DOHH2 (cell line): ENCODE measurements around the gene FZD1.

Experiments used
- H3F3A ChIP-seq: fragments of 200-600 bp; sonication (generic), shearing (Covaris generic); 2 replicates; pipeline ENCODE4 v1.6.0; 2016; ENCODE audit warnings: antibody characterized with exemption, mild to moderate bottlenecking; ENCODE audit not compliant: control insufficient read depth, insufficient read depth
- H3K27ac ChIP-seq: fragments of 200-600 bp; sonication (generic); 2 replicates; pipeline ENCODE4 v1.5.1; 2014; ENCODE audit warnings: low read depth, mild to moderate bottlenecking, low read length, moderate library complexity
- H3K27me3 ChIP-seq: fragments of 200-600 bp; sonication (generic); 2 replicates; pipeline ENCODE4 v1.6.1; 2014; ENCODE audit warnings: mild to moderate bottlenecking, low read length, mixed read lengths; ENCODE audit not compliant: control insufficient read depth
- H3K36me3 ChIP-seq: fragments of 200-600 bp; sonication (generic); 2 replicates; pipeline ENCODE4 v1.6.1; 2014; ENCODE audit warnings: mild to moderate bottlenecking, low read length, moderate library complexity, mixed read lengths; ENCODE audit not compliant: control insufficient read depth
- H3K4me1 ChIP-seq: fragments of 200-600 bp; sonication (generic); 2 replicates; pipeline ENCODE4 v1.6.1; 2014; ENCODE audit warnings: mild to moderate bottlenecking, low read length, mixed read lengths; ENCODE audit not compliant: control insufficient read depth
- H3K4me2 ChIP-seq: fragments of 200-600 bp; sonication (generic); 2 replicates; pipeline ENCODE4 v1.6.0; 2014; ENCODE audit warnings: mild to moderate bottlenecking, low read length, moderate library complexity
- H3K4me3 ChIP-seq: fragments of 200-600 bp; sonication (generic); 2 replicates; pipeline ENCODE4 v1.5.1; 2014; ENCODE audit warnings: mild to moderate bottlenecking, low read length, mixed read lengths
- H3K79me2 ChIP-seq: fragments of 200-600 bp; sonication (generic); 2 replicates; pipeline ENCODE4 v1.6.1; 2014; ENCODE audit warnings: mild to moderate bottlenecking, low read length, mixed read lengths; ENCODE audit not compliant: control insufficient read depth
- H3K9me2 ChIP-seq: fragments of 200-600 bp; sonication (generic); replicated peaks from 2 replicates; pipeline ENCODE4 v1.6.1; 2014; ENCODE audit warnings: mild to moderate bottlenecking, low read length, mixed read lengths; ENCODE audit not compliant: control insufficient read depth
- H3K9me3 ChIP-seq: fragments of 200-600 bp; sonication (generic); 2 replicates; pipeline ENCODE4 v1.6.1; 2014; ENCODE audit warnings: antibody characterized with exemption, low read length, mixed read lengths; ENCODE audit not compliant: control insufficient read depth, insufficient read depth
- H4K20me1 ChIP-seq: fragments of 200-600 bp; sonication (generic); 2 replicates; pipeline ENCODE4 v1.6.0; 2014; ENCODE audit warnings: low read depth, mild to moderate bottlenecking, antibody characterized with exemption, low read length, moderate library complexity; ENCODE audit not compliant: control insufficient read depth, insufficient read depth
- EZH2phosphoT487 ChIP-seq: fragments of 200-600 bp; sonication (generic); IDR thresholded peaks from 2 replicates; pipeline ENCODE4 v1.6.1; 2017; ENCODE audit warnings: borderline replicate concordance, mild to moderate bottlenecking, antibody characterized with exemption, low read length, moderate library complexity, mixed read lengths
- TF ChIP-seq, protein P1 (sequence below): fragments of 200-600 bp; sonication (generic); IDR thresholded peaks from one replicate; pipeline ENCODE4 v1.5.1; 2014; ENCODE audit warnings: antibody characterized with exemption, mild to moderate bottlenecking, low read depth, low read length; ENCODE audit not compliant: poor library complexity, severe bottlenecking

Gene FZD1

GRCh38 chr7:91264046-91264923 is at the start of gene FZD1:
FZD1 (plus strand) TSS chr7:91264433; CDS start chr7:91264881, 448 bp downstream.
- Histone ChIP-seq H3K27me3 (peaks cover 47% of the 10 kb centered on the region), H3F3A (no peaks in the 10 kb centered on the region), H3K4me2 (peak within 1 kb of the TSS; percentile 83), H4K20me1 (no peaks in the 10 kb centered on the region), H3K27ac (no peak within 1 kb of the TSS), H3K4me3 (peak within 1 kb of the TSS; percentile 78), H3K4me1 (peaks cover 22% of the 10 kb centered on the region), H3K79me2 (no peaks in the 10 kb centered on the region), H3K36me3 (no peaks in the 10 kb centered on the region), H3K9me2 (no peaks in the 10 kb centered on the region), H3K9me3 (no peaks in the 10 kb centered on the region)
- TF ChIP-seq EZH2phosphoT487: no peak
- TF ChIP-seq, protein P1, sequence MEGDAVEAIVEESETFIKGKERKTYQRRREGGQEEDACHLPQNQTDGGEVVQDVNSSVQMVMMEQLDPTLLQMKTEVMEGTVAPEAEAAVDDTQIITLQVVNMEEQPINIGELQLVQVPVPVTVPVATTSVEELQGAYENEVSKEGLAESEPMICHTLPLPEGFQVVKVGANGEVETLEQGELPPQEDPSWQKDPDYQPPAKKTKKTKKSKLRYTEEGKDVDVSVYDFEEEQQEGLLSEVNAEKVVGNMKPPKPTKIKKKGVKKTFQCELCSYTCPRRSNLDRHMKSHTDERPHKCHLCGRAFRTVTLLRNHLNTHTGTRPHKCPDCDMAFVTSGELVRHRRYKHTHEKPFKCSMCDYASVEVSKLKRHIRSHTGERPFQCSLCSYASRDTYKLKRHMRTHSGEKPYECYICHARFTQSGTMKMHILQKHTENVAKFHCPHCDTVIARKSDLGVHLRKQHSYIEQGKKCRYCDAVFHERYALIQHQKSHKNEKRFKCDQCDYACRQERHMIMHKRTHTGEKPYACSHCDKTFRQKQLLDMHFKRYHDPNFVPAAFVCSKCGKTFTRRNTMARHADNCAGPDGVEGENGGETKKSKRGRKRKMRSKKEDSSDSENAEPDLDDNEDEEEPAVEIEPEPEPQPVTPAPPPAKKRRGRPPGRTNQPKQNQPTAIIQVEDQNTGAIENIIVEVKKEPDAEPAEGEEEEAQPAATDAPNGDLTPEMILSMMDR: no peak

DNA sequence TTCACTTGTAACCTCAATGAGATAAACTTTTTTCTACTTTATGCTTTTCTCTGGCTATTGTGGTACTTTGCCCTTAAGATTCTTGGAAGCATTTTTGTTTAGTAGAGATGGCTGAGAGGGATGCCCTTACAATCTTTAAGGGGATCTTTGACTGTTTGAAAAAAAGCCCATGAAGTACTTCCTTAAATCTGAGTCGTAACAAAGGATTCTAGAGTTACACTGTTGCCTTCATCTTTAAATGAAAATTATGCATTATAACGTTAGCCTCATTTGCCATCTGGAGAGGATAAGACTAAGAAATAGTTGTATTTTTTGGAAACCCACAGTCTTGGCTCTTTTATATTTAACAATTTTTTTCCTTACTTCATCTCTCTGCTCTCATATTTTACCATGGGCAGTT is 37.8 kb upstream of the FZD1 start:
- H3K9me3 ChIP-seq: no peaks in the 10 kb centered on the region
- H3K4me1 ChIP-seq: no peaks in the 10 kb centered on the region
- TF ChIP-seq EZH2phosphoT487: no peak
- TF ChIP-seq, protein P1: no peak
- no peaks in the 10 kb centered on the region for H3F3A ChIP-seq
- H3K4me3 ChIP-seq: no peak overlapping the region
- H3K4me2 ChIP-seq: no peak overlapping the region
- H3K27me3 ChIP-seq: 0 out of 2 replicates have a peak, but pooled peaks cover 3% of the 10 kb centered on the region
- H3K9me2 ChIP-seq: no peaks in the 10 kb centered on the region
- H4K20me1 ChIP-seq: no peaks in the 10 kb centered on the region
- H3K36me3 ChIP-seq: no peaks in the 10 kb centered on the region
- no peaks in the 10 kb centered on the region for H3K79me2 ChIP-seq
- H3K27ac ChIP-seq: no peak overlapping the region

- Histone ChIP-seq H4K20me1 (no peaks in the 10 kb centered on the region), H3K4me1 (no peaks in the 10 kb centered on the region), H3K27me3 (0 out of 2 replicates have a peak, but pooled peaks cover 3% of the 10 kb centered on the region), H3K9me3 (no peaks in the 10 kb centered on the region), H3K9me2 (no peaks in the 10 kb centered on the region), H3K4me2 (no peak overlapping the region), H3K79me2 (no peaks in the 10 kb centered on the region), H3K4me3 (no peak overlapping the region), H3K36me3 (no peaks in the 10 kb centered on the region), H3F3A (no peaks in the 10 kb centered on the region), H3K27ac (no peak overlapping the region)
- TF ChIP-seq, protein P1: no peak
These were observed 35.9 kb upstream of the FZD1 start for GRCh38 chr7:91228327-91228726.
